HG02610 (cell line): ENCODE measurements around the gene OVOL1.
"Not testable (repeated sequence)": the region's sequence is repeated elsewhere in the genome, so short reads cannot be mapped to it uniquely, and the experiment has no call there.

Source experiments
- ATAC-seq: cut with Tn5 transposase; IDR thresholded peaks from one replicate; pipeline ENCODE4 v1.9.1; 2021; ENCODE audit warnings: mild to moderate bottlenecking, moderate library complexity; ENCODE audit not compliant: unreplicated experiment

The OVOL1 gene

GRCh38 chr11:65786786-65787636 is at the start of gene OVOL1:
Gene OVOL1, plus strand, starts transcription at chr11:65787063. Its CDS starts 311 bp downstream, at chr11:65787374.
- ATAC-seq: no peak

DNA sequence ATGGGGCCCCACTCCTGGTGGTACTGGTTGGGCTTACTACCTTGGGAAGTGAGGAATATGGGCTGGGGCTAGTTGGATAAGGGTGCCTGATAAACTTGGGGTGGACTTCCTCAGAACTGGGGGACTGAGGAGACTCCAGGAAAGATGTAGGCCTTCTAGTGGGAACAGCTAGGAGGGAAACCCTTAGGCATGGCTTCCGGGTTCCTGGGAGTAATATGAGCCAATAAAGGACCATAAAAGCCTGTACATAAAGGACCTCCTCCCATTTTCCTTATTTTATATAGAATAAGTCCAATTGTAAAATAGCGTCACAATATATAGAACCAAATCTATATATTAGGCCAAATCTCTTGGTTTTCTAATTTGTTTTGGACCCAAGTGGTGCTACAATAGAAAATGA is 47.8 kb upstream of the OVOL1 start:
- no peak for ATAC-seq

GRCh38 chr11:65741185-65741584 is 45.7 kb upstream of the OVOL1 start:
- no peak for ATAC-seq

DNA sequence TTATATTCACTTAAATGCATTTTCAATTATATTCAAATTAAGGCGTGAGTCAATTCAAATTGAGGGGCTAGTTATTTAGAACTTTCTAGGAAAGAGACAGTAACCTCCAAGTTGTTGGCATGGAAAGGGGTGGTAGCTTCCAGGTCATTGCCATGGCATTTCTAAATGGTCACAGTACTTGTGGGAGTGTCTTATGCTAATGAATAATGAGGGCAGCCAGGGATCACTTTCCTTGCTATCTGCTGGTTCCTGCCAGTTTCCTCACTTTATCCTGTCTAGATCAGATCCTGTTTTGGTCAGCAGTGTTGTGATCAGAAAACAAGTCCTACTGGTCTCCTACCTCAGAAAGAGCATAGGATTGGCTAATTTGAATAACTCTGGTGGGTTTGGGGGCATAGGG is 44.5 kb upstream of the OVOL1 start:
- no peak for ATAC-seq

GRCh38 chr11:65743681-65744025 is 43.2 kb upstream of the OVOL1 start:
- no peak for ATAC-seq

GRCh38 chr11:65744026-65744698 is 42.7 kb upstream of the OVOL1 start:
- ATAC-seq: no peak

- no peak for ATAC-seq
These were observed 42.2 kb upstream of the OVOL1 start for GRCh38 chr11:65744699-65745042.

DNA sequence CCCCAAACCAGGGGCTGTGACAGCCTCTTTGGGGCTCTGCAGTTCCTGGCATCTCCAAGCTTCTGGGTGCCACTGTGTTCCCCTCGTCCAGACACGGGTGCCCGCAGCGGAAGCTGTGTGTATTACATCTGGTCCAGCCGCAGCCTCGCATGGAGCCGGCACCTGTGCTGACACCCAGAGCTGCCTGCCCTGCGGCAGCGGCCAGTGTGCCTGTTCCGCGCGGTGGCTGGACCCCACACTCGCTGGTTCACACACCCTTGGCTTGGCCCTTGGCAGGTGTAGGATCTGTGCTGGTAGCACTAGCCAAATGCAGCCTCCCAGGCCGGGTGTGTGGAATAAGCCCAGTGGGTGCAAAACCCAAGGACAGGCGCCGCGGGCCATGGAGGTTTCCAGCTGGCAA is 41.8 kb upstream of the OVOL1 start:
- ATAC-seq: no peak

- ATAC-seq: not testable (repeated sequence)
These were observed 24.7 kb upstream of the OVOL1 start for GRCh38 chr11:65762169-65762568.

DNA sequence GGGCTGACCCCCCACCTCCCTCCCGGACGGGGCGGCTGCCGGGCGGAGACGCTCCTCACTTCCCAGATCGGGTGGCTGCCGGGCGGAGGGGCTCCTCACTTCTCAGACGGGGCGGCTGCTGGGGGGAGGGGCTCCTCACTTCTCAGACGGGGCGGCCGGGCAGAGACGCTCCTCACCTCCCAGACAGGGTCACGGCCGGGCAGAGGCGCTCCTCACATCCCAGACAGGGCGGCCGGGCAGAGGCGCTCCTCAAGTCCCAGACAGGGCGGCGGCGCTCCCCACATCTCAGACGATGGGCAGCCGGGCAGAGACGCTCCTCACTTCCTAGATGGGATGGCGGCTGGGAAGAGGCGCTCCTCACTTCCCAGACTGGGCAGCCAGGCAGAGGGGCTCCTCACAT is 24.0 kb upstream of the OVOL1 start:
- ATAC-seq: not testable (repeated sequence)

- ATAC-seq: no peak
These were observed 22.4 kb upstream of the OVOL1 start for GRCh38 chr11:65764434-65764833.

DNA sequence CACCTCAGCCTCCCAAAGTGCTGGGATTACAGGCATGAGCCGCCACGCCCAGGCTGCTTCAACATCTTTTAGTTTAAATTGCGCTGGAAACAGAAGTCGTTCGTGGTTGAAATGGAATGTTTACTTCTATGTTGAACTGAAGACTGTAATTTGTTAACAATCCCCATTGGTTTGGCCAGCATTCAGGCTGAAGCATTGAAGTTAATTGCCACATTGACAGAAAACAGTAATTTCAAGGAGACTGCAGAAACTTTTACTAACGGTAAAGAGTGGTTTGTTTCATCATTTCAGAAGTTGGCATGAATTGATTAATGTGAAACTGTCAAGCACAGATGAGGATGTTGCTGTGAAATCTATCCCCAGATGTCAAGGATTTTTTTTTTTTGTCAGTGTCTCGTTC is 20.3 kb upstream of the OVOL1 start:
- ATAC-seq: no peak

- ATAC-seq: no peak
These were observed 19.5 kb upstream of the OVOL1 start for GRCh38 chr11:65767406-65767805.

- ATAC-seq: not testable (repeated sequence)
These were observed 19.1 kb upstream of the OVOL1 start for GRCh38 chr11:65767806-65768205.

DNA sequence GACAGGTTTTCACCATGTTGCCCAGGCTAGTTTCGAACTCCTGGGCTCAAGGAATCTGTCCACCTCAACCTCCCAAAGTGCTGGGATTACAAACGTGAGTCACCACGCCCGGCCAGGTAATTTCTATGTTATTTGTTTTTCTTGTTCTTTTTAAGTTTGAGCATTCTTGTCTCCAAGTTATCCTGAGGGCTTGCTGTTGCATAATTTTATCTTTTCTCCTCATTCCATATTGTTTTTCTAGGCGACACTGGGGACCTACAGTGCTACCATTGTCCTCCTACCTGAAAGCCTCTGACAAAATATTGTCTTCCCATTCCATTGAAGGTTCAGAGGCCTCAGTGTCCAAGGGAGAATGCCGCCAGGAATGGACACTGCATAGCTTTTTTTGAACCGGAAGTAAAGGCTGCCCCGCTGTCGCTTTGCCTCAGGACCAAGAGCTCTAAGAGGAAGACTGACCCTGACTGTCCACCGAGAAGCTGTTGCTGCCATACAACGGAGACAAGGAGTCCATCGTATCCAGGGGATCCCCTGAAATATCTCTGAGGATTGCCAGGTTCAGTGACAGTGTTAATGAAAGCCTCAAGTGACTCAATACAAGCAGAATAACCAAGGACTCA is 15.8 kb upstream of the OVOL1 start:
- ATAC-seq: no peak

GRCh38 chr11:65771589-65772112 is 15.2 kb upstream of the OVOL1 start:
- no peak for ATAC-seq

GRCh38 chr11:65773784-65774411 is 13.0 kb upstream of the OVOL1 start:
- no peak for ATAC-seq

- ATAC-seq: no peak
These were observed 12.1 kb upstream of the OVOL1 start for GRCh38 chr11:65774525-65775306.

DNA sequence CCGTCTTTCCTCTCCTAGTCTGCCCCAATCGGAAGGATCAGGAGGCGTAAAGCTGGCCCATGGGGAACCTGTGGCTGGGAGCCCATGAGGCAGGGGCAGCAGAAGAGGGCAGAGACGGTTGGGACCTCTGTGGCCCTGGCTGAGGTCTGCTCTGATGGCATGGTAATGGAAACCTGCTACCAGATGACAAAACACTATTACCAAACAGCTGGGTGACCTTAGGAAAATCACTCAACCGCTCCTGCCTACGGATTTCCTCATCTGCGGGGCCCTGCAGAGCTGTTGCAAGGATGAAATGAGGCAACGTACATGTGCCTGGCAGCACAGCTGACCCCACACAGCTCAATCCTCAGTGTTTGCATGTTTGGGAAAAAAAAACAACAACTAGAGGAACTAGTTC is 10.7 kb upstream of the OVOL1 start:
- no peak for ATAC-seq

GRCh38 chr11:65776710-65777141 is 10.1 kb upstream of the OVOL1 start:
- ATAC-seq: no peak

- no peak for ATAC-seq
These were observed 9.6 kb upstream of the OVOL1 start for GRCh38 chr11:65777241-65777640.
